Neuronal stem cell (in vitro differentiated cells): Measurements from ENCODE around the gene HNRNPA1.

ENCODE experiments used
- DNase-seq: peaks from one replicate; pipeline ENCODE4 v3.0.0-alpha.2; 2013; ENCODE audit warnings: low spot score
- H2AFZ ChIP-seq: one replicate; pipeline ENCODE4 v1.6.1; 2013; ENCODE audit warnings: mild to moderate bottlenecking, low read length, inconsistent platforms
- H2AK5ac ChIP-seq: 2 replicates; pipeline ENCODE4 v1.6.1; 2013; ENCODE audit warnings: low read depth, mild to moderate bottlenecking, inconsistent platforms, low read length, moderate library complexity, mixed read lengths
- H2BK120ac ChIP-seq: 2 replicates; pipeline ENCODE4 v1.6.1; 2013; ENCODE audit warnings: low read depth, mild to moderate bottlenecking, inconsistent platforms, low read length, moderate library complexity, mixed read lengths
- H2BK12ac ChIP-seq: one replicate; pipeline ENCODE4 v1.6.1; 2013; ENCODE audit warnings: low read length, inconsistent platforms
- H2BK15ac ChIP-seq: 2 replicates; pipeline ENCODE4 v1.6.1; 2013; ENCODE audit warnings: mild to moderate bottlenecking, low read length, inconsistent platforms, mixed read lengths
- H2BK5ac ChIP-seq: one replicate; pipeline ENCODE4 v1.6.1; 2013; ENCODE audit warnings: inconsistent platforms, mild to moderate bottlenecking, low read length, moderate library complexity
- H3K14ac ChIP-seq: one replicate; pipeline ENCODE4 v1.6.1; 2013; ENCODE audit warnings: low read length, inconsistent platforms
- H3K18ac ChIP-seq: 2 replicates; pipeline ENCODE4 v1.6.1; 2013; ENCODE audit warnings: low read length, inconsistent platforms
- H3K23ac ChIP-seq: 2 replicates; pipeline ENCODE4 v1.6.1; 2013; ENCODE audit warnings: low read depth, mild to moderate bottlenecking, mixed read lengths, low read length, inconsistent platforms; ENCODE audit not compliant: poor library complexity
- H3K27ac ChIP-seq: replicated peaks from 3 replicates; pipeline ENCODE4 v1.5.1; 2013; ENCODE audit warnings: low read length, inconsistent platforms
- H3K27me3 ChIP-seq, 3 experiments: 2 replicates each; pipeline ENCODE4 v1.6.1; 2013; ENCODE audit warnings: low read length in 3 of 3, mild to moderate bottlenecking in 2 of 3, inconsistent platforms in 1 of 3, low read depth in 1 of 3, mixed read lengths in 1 of 3, moderate library complexity in 1 of 3; ENCODE audit not compliant: control insufficient read depth in 3 of 3, insufficient read depth in 3 of 3
- H3K36me3 ChIP-seq, 2 donors: replicated peaks in 1 of 2; 2 replicates each; pipeline ENCODE4 v1.6.1; 2013; ENCODE audit warnings: low read length in 2 of 2; ENCODE audit not compliant: control insufficient read depth in 2 of 2, insufficient read depth in 2 of 2
- H3K4ac ChIP-seq: 2 replicates; pipeline ENCODE4 v1.6.1; 2013; ENCODE audit warnings: inconsistent platforms, mild to moderate bottlenecking, low read length, moderate library complexity
- H3K4me1 ChIP-seq, 2 donors: 1 replicate in 1 of 2; 2 replicates in 1 of 2; pipeline ENCODE4 v1.6.1; 2013; ENCODE audit warnings: low read length in 2 of 2, low read depth in 1 of 2; ENCODE audit not compliant: control insufficient read depth in 2 of 2, insufficient read depth in 1 of 2
- H3K4me2 ChIP-seq: one replicate; pipeline ENCODE4 v1.6.1; 2013; ENCODE audit warnings: mild to moderate bottlenecking, low read length, inconsistent platforms; ENCODE audit not compliant: insufficient read depth, poor library complexity, severe bottlenecking
- H3K4me3 ChIP-seq, 2 donors: 2 replicates each; pipeline ENCODE4 v1.5.1; 2013; ENCODE audit warnings: low read length in 2 of 2, mild to moderate bottlenecking in 2 of 2, inconsistent platforms in 1 of 2, moderate library complexity in 1 of 2
- H3K79me1 ChIP-seq: one replicate; pipeline ENCODE4 v1.6.1; 2013; ENCODE audit warnings: low read depth, mild to moderate bottlenecking, inconsistent platforms, low read length, moderate library complexity
- H3K9ac ChIP-seq: one replicate; pipeline ENCODE4 v1.6.1; 2013; ENCODE audit warnings: mild to moderate bottlenecking, low read depth, low read length, inconsistent platforms; ENCODE audit not compliant: poor library complexity
- H3K9me3 ChIP-seq, 2 donors: replicated peaks in 1 of 2; 2 replicates each; pipeline versions ENCODE3 to v1.6.1; 2013; ENCODE audit warnings: low read length in 2 of 2, mild to moderate bottlenecking in 2 of 2, inconsistent platforms in 1 of 2, low read depth in 1 of 2, mixed read lengths in 1 of 2, moderate library complexity in 1 of 2; ENCODE audit not compliant: control insufficient read depth in 2 of 2, insufficient read depth in 1 of 2
- H4K8ac ChIP-seq: one replicate; pipeline ENCODE4 v1.6.1; 2013; ENCODE audit warnings: low read depth, mild to moderate bottlenecking, inconsistent platforms, low read length, moderate library complexity
- H4K91ac ChIP-seq: one replicate; pipeline ENCODE4 v1.6.1; 2013; ENCODE audit warnings: low read length, low read depth, mild to moderate bottlenecking, inconsistent platforms; ENCODE audit not compliant: poor library complexity
- WGBS, 2 donors: extraction: QIAGEN DNeasy Blood & Tissue Kit; methylation state at CpG; one replicate each; pipeline ENCODE4 v1.1.7; 2013; ENCODE audit warnings: missing lambda C conversion rate in 2 of 2, mixed read lengths in 1 of 2; ENCODE audit not compliant: insufficient read length in 2 of 2, insufficient replicate concordance in 1 of 2; ENCODE audit errors: extremely low coverage in 2 of 2; 5-methylcytosine and 5-hydroxymethylcytosine counted together

HNRNPA1 gene

GRCh38 chr12:54265364-54265812 is 15.1 kb upstream of the HNRNPA1 start:
- no peak overlapping the region for H3K27ac ChIP-seq
- whole genome bisulfite sequencing, 2 donors = no CpG with 5 or more reads among the region's 4 CpGs
- peaks cover 1% of the 10 kb centered on the region for H3K79me1 ChIP-seq
- no peak overlapping the region for H3K4me3 ChIP-seq
- no peak overlapping the region for H2BK15ac ChIP-seq
- no peak overlapping the region for H3K4me2 ChIP-seq
- H2AK5ac ChIP-seq = no peak overlapping the region
- no peak overlapping the region for H4K91ac ChIP-seq
- H3K14ac ChIP-seq = no peak overlapping the region
- no peaks in the 10 kb centered on the region for H3K27me3 ChIP-seq
- peaks cover 1 to 58% of the 10 kb centered on the region in 2 donors for H3K36me3 ChIP-seq
- no peak overlapping the region for H4K8ac ChIP-seq
- no peaks in the 10 kb centered on the region for H3K9me3 ChIP-seq
- DNase-seq = no peak
- no peak overlapping the region for H3K18ac ChIP-seq
- no peak overlapping the region for H2BK12ac ChIP-seq
- H3K4me1 ChIP-seq = peaks cover 17 to 20% of the 10 kb centered on the region in 2 donors
- no peak overlapping the region for H2AFZ ChIP-seq
- H3K23ac ChIP-seq = no peak overlapping the region
- no peak overlapping the region for H2BK5ac ChIP-seq
- no peak overlapping the region for H3K9ac ChIP-seq
- H2BK120ac ChIP-seq = no peak overlapping the region
- no peak overlapping the region for H3K4ac ChIP-seq

- H3K4me3 ChIP-seq = no peak overlapping the region
These were observed 13.7 kb upstream of the HNRNPA1 start for GRCh38 chr12:54266852-54267251.

GRCh38 chr12:54270345-54270744 is 10.2 kb upstream of the HNRNPA1 start:
- no peak overlapping the region for H4K91ac ChIP-seq
- H3K9me3 ChIP-seq = no peaks in the 10 kb centered on the region
- H3K36me3 ChIP-seq = peaks cover 4 to 86% of the 10 kb centered on the region in 2 donors
- H3K9ac ChIP-seq = no peak overlapping the region
- no peak overlapping the region for H3K27ac ChIP-seq
- no peak overlapping the region for H3K23ac ChIP-seq
- H3K4me2 ChIP-seq = no peak overlapping the region
- no peak overlapping the region for H2BK120ac ChIP-seq
- H3K4ac ChIP-seq = no peak overlapping the region
- H2BK5ac ChIP-seq = no peak overlapping the region
- no peaks in the 10 kb centered on the region for H3K27me3 ChIP-seq
- no peak overlapping the region for H2AK5ac ChIP-seq
- no peak overlapping the region for H2BK12ac ChIP-seq
- DNase-seq = no peak
- H3K18ac ChIP-seq = no peak overlapping the region
- no peak overlapping the region for H3K14ac ChIP-seq
- no peak overlapping the region for H2BK15ac ChIP-seq
- H3K79me1 ChIP-seq = peaks cover 1% of the 10 kb centered on the region
- H3K4me3 ChIP-seq = no peak overlapping the region
- no peak overlapping the region for H4K8ac ChIP-seq
- peaks cover 0 to 3% of the 10 kb centered on the region in 2 donors for H3K4me1 ChIP-seq
- H2AFZ ChIP-seq = no peak overlapping the region
- no CpG with 5 or more reads among the region's 2 CpGs for WGBS, 2 donors

More at GRCh38 chr12:54266852-54267251, 13.7 kb upstream of the HNRNPA1 start:
- no peak overlapping the region for H2BK5ac ChIP-seq
- no peak overlapping the region for H2BK15ac ChIP-seq
- H3K9me3 ChIP-seq = no peaks in the 10 kb centered on the region
- no peak overlapping the region for H3K23ac ChIP-seq
- no peak overlapping the region for H3K4me2 ChIP-seq
- no peak overlapping the region for H2AFZ ChIP-seq
- no peak overlapping the region for H3K14ac ChIP-seq
- no peak for DNase-seq
- no peak overlapping the region for H2BK120ac ChIP-seq
- 100% methylated on average over 1 of the region's 2 CpGs for WGBS, 2 donors
- H3K9ac ChIP-seq = no peak overlapping the region
- H3K27me3 ChIP-seq = no peaks in the 10 kb centered on the region
- H3K27ac ChIP-seq = no peak overlapping the region
- H3K4ac ChIP-seq = no peak overlapping the region
- peaks cover 1 to 71% of the 10 kb centered on the region in 2 donors for H3K36me3 ChIP-seq
- H4K8ac ChIP-seq = no peak overlapping the region
- H2AK5ac ChIP-seq = no peak overlapping the region
- no peak overlapping the region for H4K91ac ChIP-seq
- H3K18ac ChIP-seq = no peak overlapping the region
- peaks cover 1% of the 10 kb centered on the region for H3K79me1 ChIP-seq
- H3K4me1 ChIP-seq = peaks cover 14 to 15% of the 10 kb centered on the region in 2 donors
- H2BK12ac ChIP-seq = no peak overlapping the region

- Histone ChIP-seq H3K79me1 (peaks cover 1% of the 10 kb centered on the region), H4K8ac (no peak overlapping the region), H2BK12ac (no peak overlapping the region), H3K4me2 (no peak overlapping the region), H3K9me3 (no peaks in the 10 kb centered on the region), H3K14ac (no peak overlapping the region), H3K4me3 (no peak overlapping the region), H3K9ac (no peak overlapping the region), H4K91ac (no peak overlapping the region), H3K4ac (no peak overlapping the region), H2AFZ (no peak overlapping the region), H3K18ac (no peak overlapping the region), H3K4me1 (no peaks in the 10 kb centered on the region), H2BK5ac (no peak overlapping the region), H3K27me3 (no peaks in the 10 kb centered on the region), H3K23ac (no peak overlapping the region), H3K27ac (no peak overlapping the region), H2BK15ac (no peak overlapping the region), H2AK5ac (no peak overlapping the region), H2BK120ac (no peak overlapping the region), H3K36me3 (peaks cover 3 to 85% of the 10 kb centered on the region in 2 donors)
- DNase-seq = no peak
- no CpG with 5 or more reads among the region's 1 CpG for WGBS, 2 donors
These were observed 8.3 kb upstream of the HNRNPA1 start for GRCh38 chr12:54272214-54272613.
